Lower leg skin (tissue), 3 donors: ENCODE results near the gene MYF5.

Experiments
- POLR2A ChIP-seq, 2 donors: fragments of 450-650 bp; IDR thresholded peaks; one replicate each; pipeline ENCODE4 v1.6.1; 2016 to 2017; ENCODE audit warnings: antibody characterized with exemption in 2 of 2, mild to moderate bottlenecking in 1 of 2, moderate library complexity in 1 of 2
- TF ChIP-seq, protein P1 (sequence below), 3 donors: fragments of 450-650 bp; IDR thresholded peaks; one replicate each; pipeline ENCODE4 v1.5.1; 2016; ENCODE audit warnings: antibody characterized with exemption in 3 of 3, mild to moderate bottlenecking in 3 of 3, moderate library complexity in 2 of 3

DNA sequence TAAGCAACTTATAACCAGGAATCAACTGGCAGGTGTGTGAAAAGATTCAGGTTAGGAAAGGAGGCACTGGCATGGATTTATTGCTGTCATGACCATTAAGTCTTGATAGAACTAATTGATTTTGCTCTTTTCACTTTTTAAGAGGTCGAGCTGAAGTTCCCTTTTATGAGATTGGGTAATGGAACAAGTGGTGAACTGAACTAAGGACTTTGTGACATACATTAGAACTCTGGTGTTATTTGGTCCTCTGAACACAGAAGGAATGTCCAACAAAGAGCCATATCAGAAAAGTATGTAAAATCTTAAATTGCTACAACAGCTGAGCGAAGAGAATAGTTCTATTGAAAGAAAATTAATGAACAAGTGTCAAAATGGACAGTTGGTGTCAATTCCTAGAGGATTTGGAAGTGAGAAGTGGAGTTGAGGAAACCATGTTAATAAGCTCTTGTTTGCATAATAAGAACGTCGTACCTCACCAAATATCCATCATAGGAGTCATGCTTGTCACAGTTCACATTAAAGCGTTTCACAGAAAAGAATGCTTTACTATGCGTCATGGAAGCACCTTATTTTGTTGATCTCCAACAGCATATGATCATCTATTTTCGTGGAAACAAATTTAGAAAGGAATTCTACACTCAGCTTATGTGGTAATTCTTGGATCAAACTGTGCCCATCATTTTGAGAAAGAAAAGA, 17.7 kb upstream of the MYF5 start:
- no peak for TF ChIP-seq POLR2A (IDR thresholded peaks at IDR 0.05)
- TF ChIP-seq, protein P1, sequence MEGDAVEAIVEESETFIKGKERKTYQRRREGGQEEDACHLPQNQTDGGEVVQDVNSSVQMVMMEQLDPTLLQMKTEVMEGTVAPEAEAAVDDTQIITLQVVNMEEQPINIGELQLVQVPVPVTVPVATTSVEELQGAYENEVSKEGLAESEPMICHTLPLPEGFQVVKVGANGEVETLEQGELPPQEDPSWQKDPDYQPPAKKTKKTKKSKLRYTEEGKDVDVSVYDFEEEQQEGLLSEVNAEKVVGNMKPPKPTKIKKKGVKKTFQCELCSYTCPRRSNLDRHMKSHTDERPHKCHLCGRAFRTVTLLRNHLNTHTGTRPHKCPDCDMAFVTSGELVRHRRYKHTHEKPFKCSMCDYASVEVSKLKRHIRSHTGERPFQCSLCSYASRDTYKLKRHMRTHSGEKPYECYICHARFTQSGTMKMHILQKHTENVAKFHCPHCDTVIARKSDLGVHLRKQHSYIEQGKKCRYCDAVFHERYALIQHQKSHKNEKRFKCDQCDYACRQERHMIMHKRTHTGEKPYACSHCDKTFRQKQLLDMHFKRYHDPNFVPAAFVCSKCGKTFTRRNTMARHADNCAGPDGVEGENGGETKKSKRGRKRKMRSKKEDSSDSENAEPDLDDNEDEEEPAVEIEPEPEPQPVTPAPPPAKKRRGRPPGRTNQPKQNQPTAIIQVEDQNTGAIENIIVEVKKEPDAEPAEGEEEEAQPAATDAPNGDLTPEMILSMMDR (IDR thresholded peaks at IDR 0.05), result no peak
